Neural cell (in vitro differentiated cells): ENCODE results near the gene SKOR1. TPM values are rescaled to one million over a fixed set of nuclear protein-coding genes. Genes with fewer than 3 reads are reported as not detected.

ENCODE experiments used
- H2AFZ ChIP-seq: fragments of 200-600, 300-800 bp; sonication (generic), shearing (Covaris generic); 2 replicates; pipeline ENCODE4 v1.6.0; 2014; ENCODE audit warnings: low read depth, mild to moderate bottlenecking, antibody characterized with exemption, low read length, moderate library complexity
- H3F3A ChIP-seq: fragments of 200-600 bp; shearing (Covaris generic); 2 replicates; pipeline ENCODE4 v1.6.1; 2016; ENCODE audit warnings: mild to moderate bottlenecking, moderate library complexity, mixed read lengths, antibody characterized with exemption, low read length; ENCODE audit not compliant: insufficient read depth, poor library complexity, severe bottlenecking
- H3K27ac ChIP-seq: fragments of 200-600, 300-800 bp; sonication (generic), shearing (Covaris generic); 2 replicates; pipeline ENCODE4 v1.5.1; 2014; ENCODE audit warnings: mild to moderate bottlenecking, low read length, moderate library complexity
- H3K27me3 ChIP-seq: fragments of 300-800, 200-600 bp; sonication (generic), shearing (Covaris generic); 2 replicates; pipeline ENCODE4 v1.6.0; 2014; ENCODE audit warnings: mild to moderate bottlenecking, low read depth, low read length, moderate library complexity; ENCODE audit not compliant: insufficient read depth
- H3K36me3 ChIP-seq: fragments of 300-800, 200-600 bp; sonication (generic), shearing (Covaris generic); 2 replicates; pipeline ENCODE4 v1.5.1; 2014; ENCODE audit warnings: mild to moderate bottlenecking, antibody characterized with exemption, low read length, moderate library complexity; ENCODE audit not compliant: insufficient read depth
- H3K4me2 ChIP-seq: fragments of 300-800, 200-600 bp; sonication (generic), shearing (Covaris generic); 2 replicates; pipeline ENCODE4 v1.6.0; 2014; ENCODE audit warnings: mild to moderate bottlenecking, low read length
- H3K4me3 ChIP-seq: fragments of 300-800, 200-600 bp; sonication (generic), shearing (Covaris generic); 2 replicates; pipeline ENCODE4 v1.5.1; 2014; ENCODE audit warnings: mild to moderate bottlenecking, low read length, moderate library complexity
- H3K79me2 ChIP-seq: fragments of 200-600 bp; shearing (Covaris generic); replicated peaks from 2 replicates; pipeline ENCODE4 v1.6.0; 2014; ENCODE audit warnings: mild to moderate bottlenecking, low read length, moderate library complexity; ENCODE audit not compliant: insufficient read depth
- H3K9ac ChIP-seq: fragments of 300-800, 200-600 bp; sonication (generic), shearing (Covaris generic); 2 replicates; pipeline ENCODE4 v1.6.1; 2016; ENCODE audit warnings: mild to moderate bottlenecking, low read length, mixed read lengths
- H3K9me2 ChIP-seq: fragments of 200-600 bp; shearing (Covaris generic); 2 replicates; pipeline ENCODE4 v1.6.1; 2016; ENCODE audit warnings: mild to moderate bottlenecking, low read length, mixed read lengths; ENCODE audit not compliant: insufficient read depth
- H3K9me3 ChIP-seq: fragments of 200-600, 300-800 bp; sonication (generic), shearing (Covaris generic); 2 replicates; pipeline ENCODE4 v1.6.1; 2016; ENCODE audit warnings: mild to moderate bottlenecking, mixed run types, low read length, moderate library complexity, mixed read lengths
- H4K20me1 ChIP-seq: fragments of 200-600 bp; shearing (Covaris generic); 2 replicates; pipeline ENCODE4 v1.6.1; 2016; ENCODE audit warnings: mild to moderate bottlenecking, mixed run types; ENCODE audit not compliant: insufficient read depth
- CTCF ChIP-seq: fragments of 450-650 bp; IDR thresholded peaks from 2 replicates; pipeline ENCODE4 v1.5.1; 2014; ENCODE audit warnings: antibody characterized with exemption, mild to moderate bottlenecking, moderate library complexity; ENCODE audit not compliant: poor library complexity, severe bottlenecking
- EP300 ChIP-seq: fragments of 450-650 bp; conservative IDR thresholded peaks from 2 replicates; pipeline ENCODE4 v1.6.1; 2014; ENCODE audit warnings: antibody characterized with exemption, mild to moderate bottlenecking, moderate library complexity; ENCODE audit not compliant: poor library complexity, severe bottlenecking
- EZH2 ChIP-seq: fragments of 200-600, 300-800 bp; shearing (Covaris generic), sonication (generic); IDR thresholded peaks from 2 replicates; pipeline ENCODE4 v1.6.1; 2014; ENCODE audit warnings: antibody characterized with exemption, low read length, borderline replicate concordance, mild to moderate bottlenecking; ENCODE audit not compliant: insufficient read depth, poor library complexity, severe bottlenecking
- MXI1 ChIP-seq: fragments of 450-650 bp; conservative IDR thresholded peaks from 2 replicates; pipeline ENCODE4 v1.6.1; 2014; ENCODE audit warnings: antibody characterized with exemption, mild to moderate bottlenecking; ENCODE audit not compliant: poor library complexity, severe bottlenecking
- POLR2AphosphoS5 ChIP-seq: IDR thresholded peaks from 2 replicates; pipeline ENCODE4 v1.6.1; 2012
- RAD21 ChIP-seq: fragments of 450-650 bp; conservative IDR thresholded peaks from 2 replicates; pipeline ENCODE4 v1.6.1; 2014; ENCODE audit warnings: antibody characterized with exemption, mild to moderate bottlenecking, moderate library complexity
- REST ChIP-seq: IDR thresholded peaks from 2 replicates; pipeline ENCODE4 v1.6.1; 2012; ENCODE audit warnings: borderline replicate concordance
- SMC3 ChIP-seq: fragments of 450-650 bp; conservative IDR thresholded peaks from 2 replicates; pipeline ENCODE4 v1.6.1; 2014; ENCODE audit warnings: antibody characterized with exemption, mild to moderate bottlenecking, moderate library complexity; ENCODE audit not compliant: poor library complexity
- TAF1 ChIP-seq: IDR thresholded peaks from 2 replicates; pipeline ENCODE4 v1.6.1; 2012; ENCODE audit warnings: low read depth
- polyA plus RNA-seq: library from polyadenylated mRNA; depleted of rRNA; stranded (reverse); fragments of >200 nt; gene quantifications from 2 replicates; pipeline ENCODE4 v1.2.3, GENCODE V29; 2014

SKOR1 gene
- polyA plus RNA-seq, 1 donor from 2014 or later = 0.81 TPM

- Histone ChIP-seq H3K9me2 (no peaks in the 10 kb centered on the region), H3K9ac (no peak overlapping the region), H3K27me3 (peaks cover 4% of the 10 kb centered on the region), H3K9me3 (no peaks in the 10 kb centered on the region), H3K27ac (no peak overlapping the region), H3K36me3 (no peaks in the 10 kb centered on the region), H3K4me3 (no peak overlapping the region), H3K4me2 (no peak overlapping the region), H2AFZ (no peak overlapping the region), H4K20me1 (no peaks in the 10 kb centered on the region), H3F3A (no peaks in the 10 kb centered on the region), H3K79me2 (no peaks in the 10 kb centered on the region)
- no peak for TF ChIP-seq EZH2
- TF ChIP-seq POLR2AphosphoS5 = no peak
- TF ChIP-seq TAF1 = no peak
These were observed 44.2 kb upstream of the SKOR1 start for GRCh38 chr15:67781061-67781460.

- no peak overlapping the region for H3K4me3 ChIP-seq
- H3F3A ChIP-seq = no peaks in the 10 kb centered on the region
- H3K79me2 ChIP-seq = no peaks in the 10 kb centered on the region
- no peaks in the 10 kb centered on the region for H3K9me2 ChIP-seq
- H4K20me1 ChIP-seq = no peaks in the 10 kb centered on the region
- no peak overlapping the region for H3K27ac ChIP-seq
- H2AFZ ChIP-seq = no peak overlapping the region
- H3K36me3 ChIP-seq = no peaks in the 10 kb centered on the region
- peaks cover 4% of the 10 kb centered on the region for H3K27me3 ChIP-seq
- H3K9ac ChIP-seq = no peak overlapping the region
- H3K9me3 ChIP-seq = no peaks in the 10 kb centered on the region
- TF ChIP-seq TAF1 (no peak), SMC3 (no peak), CTCF (no peak), RAD21 (no peak), POLR2AphosphoS5 (no peak), REST (no peak), EP300 (no peak), MXI1 (no peak), EZH2 (no peak)
- no peak overlapping the region for H3K4me2 ChIP-seq
These were observed 43.2 kb upstream of the SKOR1 start for GRCh38 chr15:67781907-67782690.
